Measurements from ENCODE around the gene TBC1D5.

The TBC1D5 gene

DNA sequence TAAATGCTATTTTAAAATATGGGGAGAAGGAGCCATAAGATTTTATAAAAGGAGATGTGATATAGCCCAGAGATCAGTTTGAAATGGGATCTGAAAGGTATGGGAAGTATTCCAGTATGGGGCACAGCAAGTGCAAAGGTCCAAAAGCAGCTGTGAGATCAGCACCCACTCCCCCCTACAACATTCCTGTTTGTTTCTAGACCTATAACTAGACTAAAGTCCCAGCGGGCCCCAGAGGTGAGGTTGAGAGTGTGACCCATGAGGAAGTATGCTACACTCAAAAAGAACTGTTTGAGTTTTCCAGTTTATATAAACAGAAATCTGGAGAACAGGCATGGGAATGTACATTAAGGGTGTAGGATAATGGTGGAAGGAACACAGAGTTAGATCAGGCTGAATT is 152.5 kb downstream of the TBC1D5 start:
- no peak for DNase-seq (ENCODE audit: low read depth)

DNA sequence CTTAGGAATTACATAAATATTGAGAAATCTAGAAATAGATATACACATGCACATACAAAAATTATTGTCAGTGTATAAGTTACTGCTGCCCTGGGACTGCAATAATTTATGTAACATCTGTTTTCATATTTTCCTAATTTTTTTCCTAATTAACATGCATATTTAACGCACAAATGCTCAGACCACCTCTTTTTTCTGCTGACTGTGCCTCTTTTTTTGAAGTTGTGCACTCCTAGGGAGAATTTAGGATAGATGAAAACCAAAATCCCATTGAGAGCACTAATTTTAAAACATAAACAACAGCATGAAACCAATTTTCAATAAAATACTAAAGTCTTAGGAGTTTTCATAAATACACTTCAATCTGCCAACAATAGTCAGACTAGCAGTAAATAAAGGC is 154.0 kb downstream of the TBC1D5 start:
- no peak for DNase-seq (ENCODE audit: low read depth)

GRCh38 chr3:17585394-17586325 is 156.8 kb downstream of the TBC1D5 start:
- DNase-seq (ENCODE audit: low read depth), result no peak

DNA sequence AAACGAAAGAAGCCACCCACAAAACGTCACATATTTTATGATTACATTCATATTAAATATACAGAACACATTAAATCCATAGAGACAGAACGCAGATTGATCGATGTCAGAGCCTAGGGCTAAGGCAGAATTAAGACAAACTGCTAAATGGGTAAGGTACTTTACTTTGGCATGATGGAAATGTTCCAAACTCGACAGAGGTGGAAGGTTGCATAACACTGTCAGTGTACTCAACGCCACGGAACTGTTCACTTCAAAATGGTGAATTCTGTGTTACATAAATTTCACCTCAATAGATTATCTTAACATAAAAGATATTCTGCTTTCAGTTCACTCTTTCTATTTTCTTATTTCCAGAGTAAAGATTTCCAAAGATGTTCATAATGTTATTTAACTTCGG is 158.4 kb downstream of the TBC1D5 start:
- no peak for DNase-seq (ENCODE audit: low read depth)

DNA sequence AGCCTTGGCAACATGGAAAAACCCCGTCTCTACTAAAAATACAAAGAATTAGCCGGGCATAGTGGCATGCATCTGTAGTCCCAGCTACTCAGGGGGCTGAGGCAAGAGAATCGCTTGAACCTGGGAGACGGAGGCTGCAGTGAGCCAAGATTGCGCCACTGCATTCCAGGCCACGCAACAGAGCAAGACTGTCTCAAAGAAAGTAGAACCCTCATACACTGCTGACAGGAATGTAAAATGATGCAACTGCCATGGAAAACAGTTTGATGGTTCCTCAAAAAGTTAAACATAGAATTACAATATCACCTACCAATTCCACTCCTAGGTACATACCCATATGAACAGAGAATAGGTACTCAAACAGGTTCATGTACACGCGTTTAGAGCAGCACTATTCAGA is 158.9 kb downstream of the TBC1D5 start:
- DNase-seq (ENCODE audit: low read depth), result no peak

DNA sequence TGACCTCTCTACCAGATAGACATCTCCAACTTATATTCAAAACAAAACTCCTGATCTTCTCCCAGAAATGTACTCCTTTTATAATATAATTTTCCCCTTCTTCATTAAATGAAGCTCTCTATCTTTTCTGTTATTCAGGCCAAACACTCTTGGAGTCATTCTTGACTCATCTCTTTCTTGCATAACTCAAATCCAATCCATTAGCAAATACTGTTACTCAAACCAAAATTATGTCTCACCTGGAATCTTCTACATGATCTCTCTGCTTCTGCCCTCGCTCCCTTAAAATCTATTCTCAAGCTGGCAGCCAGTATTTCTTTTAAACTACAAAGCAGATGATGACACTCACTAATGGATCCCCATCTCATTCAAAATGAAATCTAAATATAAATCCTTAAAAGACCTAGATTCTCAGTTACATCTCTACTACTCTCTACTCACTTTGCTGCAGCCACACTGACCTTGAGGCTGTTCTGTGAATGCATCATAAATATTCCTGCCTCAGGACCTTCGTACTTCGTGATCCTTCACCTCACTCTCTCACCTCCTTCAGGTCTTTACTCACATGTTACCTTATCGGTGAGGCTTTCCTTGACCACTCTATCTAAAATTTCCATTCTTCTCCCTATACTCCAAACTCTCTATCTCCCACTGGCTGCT is 160.9 kb downstream of the TBC1D5 start:
- DNase-seq (ENCODE audit: low read depth), result no peak

- DNase-seq (ENCODE audit: low read depth), result no peak
Observed at GRCh38 chr3:17580901-17581300, 161.5 kb downstream of the TBC1D5 start.

GRCh38 chr3:17579289-17580031 is 163.0 kb downstream of the TBC1D5 start:
- DNase-seq (ENCODE audit: low read depth), result no peak

DNA sequence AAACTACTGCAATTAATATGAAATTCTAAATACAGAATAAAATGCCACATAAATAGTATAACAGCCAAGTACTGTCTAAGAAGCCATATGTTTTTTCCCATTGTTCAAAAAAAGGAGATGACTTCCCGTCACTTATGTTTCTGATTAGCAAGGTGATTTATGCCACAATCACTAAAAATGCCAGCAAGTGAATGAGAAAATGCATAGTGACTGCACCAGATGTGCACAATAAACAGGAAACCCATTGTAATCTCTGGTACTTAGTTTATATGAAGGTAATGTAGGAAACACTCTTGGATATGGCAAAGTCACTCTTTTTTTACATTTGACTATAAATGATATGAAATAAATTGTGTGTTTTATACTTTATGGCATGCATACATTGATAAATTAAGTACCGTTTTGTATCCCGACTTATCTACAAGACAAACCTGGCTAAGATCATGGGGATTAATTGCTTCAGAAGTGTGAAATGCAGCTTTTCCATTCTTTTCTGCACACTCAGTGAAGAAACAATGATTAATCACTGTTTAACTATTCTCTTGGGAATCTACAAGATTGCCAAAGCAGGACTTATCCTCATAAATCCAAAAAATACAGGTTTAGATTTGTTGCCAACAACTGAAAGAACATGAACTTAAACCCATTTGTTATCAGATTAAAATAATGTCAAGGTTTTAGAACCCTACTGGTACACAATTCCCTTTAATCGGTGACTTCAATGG is 164.5 kb downstream of the TBC1D5 start:
- DNase-seq (ENCODE audit: low read depth), result no peak

DNA sequence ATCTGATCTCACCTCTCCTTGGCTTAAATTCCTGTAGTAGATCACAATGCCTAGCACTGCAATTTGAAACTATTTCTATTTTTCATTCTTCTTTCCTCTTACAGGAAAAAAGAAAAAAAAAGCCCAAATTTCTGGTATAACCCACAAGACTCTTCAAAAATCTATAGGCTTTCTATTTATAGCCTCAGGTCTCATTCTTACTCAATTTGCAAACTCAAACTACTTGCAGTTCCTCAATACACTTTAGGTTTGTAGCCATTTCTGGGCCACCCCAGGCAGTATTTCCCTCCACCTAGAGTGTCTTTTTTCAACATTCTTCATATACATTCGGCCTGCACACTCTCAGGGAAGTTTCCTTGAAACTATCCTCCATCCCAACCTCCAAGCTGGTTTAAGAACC is 169.0 kb downstream of the TBC1D5 start:
- no peak for DNase-seq (ENCODE audit: low read depth)

DNA sequence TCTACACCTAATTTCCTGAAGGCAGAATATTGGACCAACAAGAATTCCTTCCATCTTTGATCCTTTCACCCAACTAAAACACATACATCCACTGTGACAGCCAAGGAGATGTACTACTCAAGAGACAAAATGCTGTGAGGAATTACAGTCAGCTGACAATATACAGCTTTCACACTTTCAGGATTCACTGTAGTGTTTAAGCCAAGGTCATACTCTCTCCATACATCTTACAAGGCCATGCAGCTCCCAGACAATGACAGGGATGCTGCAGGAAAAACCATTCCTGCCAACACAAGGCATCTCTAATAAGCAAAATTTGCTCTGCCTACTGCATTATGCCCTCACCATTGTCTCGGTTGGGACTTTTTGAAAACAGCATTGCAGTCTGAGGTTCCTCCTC is 170.7 kb downstream of the TBC1D5 start:
- DNase-seq (ENCODE audit: low read depth), result no peak

DNA sequence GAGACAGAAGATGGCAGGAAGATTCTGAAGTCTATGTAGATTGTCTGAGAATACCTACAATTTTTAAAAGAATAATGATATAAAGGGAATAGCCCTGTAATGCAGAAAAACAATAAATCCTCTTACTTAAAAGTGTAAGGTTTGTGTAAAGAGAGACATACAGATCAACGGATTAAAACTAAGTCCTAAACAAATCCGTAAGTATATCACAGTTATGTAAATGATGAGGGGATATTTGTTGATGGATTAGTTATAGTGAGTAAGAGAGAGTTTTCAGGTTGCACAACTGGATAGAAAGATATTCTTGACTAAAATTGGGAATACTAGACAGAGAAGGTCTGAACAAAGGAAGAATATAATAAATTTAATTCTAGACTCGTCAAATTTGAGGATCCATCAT is 179.6 kb downstream of the TBC1D5 start:
- DNase-seq (ENCODE audit: low read depth), result no peak

GRCh38 chr3:17558565-17558964 is 183.9 kb downstream of the TBC1D5 start:
- DNase-seq (ENCODE audit: low read depth), result no peak

DNA sequence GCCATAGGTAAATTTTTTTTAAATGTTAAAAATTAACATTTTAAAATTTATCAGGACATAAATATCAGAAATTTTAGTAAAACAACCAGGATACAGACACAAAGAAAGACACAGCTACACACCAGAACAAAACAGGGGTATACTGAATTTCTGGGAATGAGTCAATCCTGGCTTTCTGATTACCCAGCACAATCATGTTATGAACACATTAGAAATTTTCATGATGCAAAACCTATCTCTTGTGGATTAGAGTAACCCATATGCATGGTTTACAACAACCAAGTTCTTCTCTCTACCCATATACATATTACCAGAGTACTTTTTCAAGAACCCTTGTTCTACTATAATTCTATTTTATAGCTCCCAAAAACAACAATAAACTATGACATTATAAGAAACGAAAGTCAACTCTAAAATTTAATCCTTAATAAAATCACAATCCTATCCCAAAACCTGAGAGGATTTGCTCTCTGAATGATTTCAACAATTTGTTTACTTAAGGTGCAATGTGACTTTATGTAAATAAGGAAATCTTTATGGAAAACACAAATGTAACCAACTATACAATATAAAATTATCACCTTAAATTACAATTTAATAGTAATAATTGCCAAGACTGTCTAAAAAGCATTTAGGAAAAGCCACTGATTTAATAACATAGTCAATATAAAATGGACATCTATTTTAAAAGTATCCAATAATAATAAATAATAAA is 184.5 kb downstream of the TBC1D5 start:
- no peak for DNase-seq (ENCODE audit: low read depth)

DNA sequence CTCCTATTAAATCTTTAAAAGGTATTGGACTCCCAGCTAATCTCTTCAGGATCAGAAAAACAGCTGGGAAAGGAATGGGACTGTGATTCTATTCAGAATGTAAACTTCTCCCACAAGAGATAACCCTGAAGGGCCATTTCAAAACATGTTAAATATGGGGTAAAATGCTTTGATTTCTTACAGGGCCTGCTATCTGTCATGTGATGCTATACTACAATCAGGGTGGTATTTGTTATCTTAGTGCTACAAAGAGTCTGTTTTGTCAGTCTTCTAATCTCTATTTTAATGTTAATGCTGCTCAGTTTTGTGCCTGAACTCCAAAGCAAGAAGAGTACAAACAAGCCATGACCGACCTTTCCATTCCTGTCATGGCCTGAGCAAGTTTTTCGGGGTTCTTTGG is 186.9 kb downstream of the TBC1D5 start:
- no peak for DNase-seq (ENCODE audit: low read depth)

DNA sequence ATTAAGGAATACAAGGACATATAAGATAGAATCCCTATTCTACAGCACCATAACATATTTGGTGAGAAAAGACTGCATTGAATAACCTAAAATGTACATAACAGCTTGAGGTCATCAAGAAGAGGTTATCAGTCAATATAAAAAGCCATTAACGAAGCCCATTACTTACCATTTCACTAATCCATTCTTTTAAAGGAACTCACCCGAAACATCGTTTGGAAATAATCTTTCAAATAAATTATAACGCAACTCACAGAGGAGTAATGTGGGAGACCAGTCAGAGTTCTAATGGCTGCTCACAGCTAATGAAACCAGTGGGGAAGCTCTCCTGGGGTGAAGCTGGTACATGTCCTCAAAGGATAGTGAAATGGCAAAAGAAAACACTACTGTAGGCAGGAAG is 188.4 kb downstream of the TBC1D5 start:
- DNase-seq (ENCODE audit: low read depth), result no peak

DNA sequence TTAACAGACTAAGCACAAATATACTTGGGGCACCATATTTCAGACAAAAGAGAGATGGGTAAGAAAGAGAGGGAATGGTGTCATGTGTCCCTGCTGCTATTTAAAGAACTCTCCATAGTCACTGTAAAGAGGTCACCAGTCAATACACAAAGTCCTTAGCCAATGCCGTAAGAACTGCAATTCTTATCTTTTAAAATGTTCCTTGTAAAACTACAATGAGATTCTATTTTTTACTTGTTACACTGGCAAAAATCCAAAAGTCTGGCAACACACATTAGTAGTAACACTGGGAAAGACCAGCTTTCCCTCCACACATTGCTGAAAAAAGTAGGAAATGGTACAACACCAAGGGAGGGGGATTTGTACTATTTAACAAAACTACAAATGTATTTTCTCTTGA is 189.4 kb downstream of the TBC1D5 start:
- no peak for DNase-seq (ENCODE audit: low read depth)

- no peak for DNase-seq (ENCODE audit: low read depth)
Observed at GRCh38 chr3:17552351-17552750, 190.1 kb downstream of the TBC1D5 start.

DNA sequence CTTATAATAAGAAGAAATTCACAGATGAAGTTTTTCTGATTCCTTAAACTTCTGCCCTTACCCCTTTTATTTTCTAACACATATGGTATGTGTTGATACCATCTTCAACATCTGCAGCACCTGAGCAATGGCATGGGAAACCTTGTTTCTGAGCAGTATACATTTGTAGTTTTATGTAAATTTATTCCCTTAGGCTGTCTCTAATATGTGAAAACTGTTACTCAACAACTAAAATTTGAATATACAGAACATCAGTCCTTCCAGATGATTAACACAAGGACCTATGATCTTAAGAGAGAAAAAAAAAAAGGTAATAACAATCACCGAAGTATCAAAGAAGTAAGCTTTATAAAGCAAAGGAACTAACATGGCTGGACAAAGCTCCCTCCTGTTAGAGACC is 190.5 kb downstream of the TBC1D5 start:
- DNase-seq (ENCODE audit: low read depth), result no peak

- no peak for DNase-seq (ENCODE audit: low read depth)
Observed at GRCh38 chr3:17551333-17551732, 191.1 kb downstream of the TBC1D5 start.

GRCh38 chr3:17550624-17551023 is 191.8 kb downstream of the TBC1D5 start:
- no peak for DNase-seq (ENCODE audit: low read depth)
